Measurements from ENCODE around the gene TRIM6.
A peak's percentile ranks its signal among the peaks of the same experiment; 100 is the strongest.
"Not testable (repeated sequence)": the region's sequence is repeated elsewhere in the genome, so short reads cannot be mapped to it uniquely, and the experiment has no call there.

Gene TRIM6

DNA sequence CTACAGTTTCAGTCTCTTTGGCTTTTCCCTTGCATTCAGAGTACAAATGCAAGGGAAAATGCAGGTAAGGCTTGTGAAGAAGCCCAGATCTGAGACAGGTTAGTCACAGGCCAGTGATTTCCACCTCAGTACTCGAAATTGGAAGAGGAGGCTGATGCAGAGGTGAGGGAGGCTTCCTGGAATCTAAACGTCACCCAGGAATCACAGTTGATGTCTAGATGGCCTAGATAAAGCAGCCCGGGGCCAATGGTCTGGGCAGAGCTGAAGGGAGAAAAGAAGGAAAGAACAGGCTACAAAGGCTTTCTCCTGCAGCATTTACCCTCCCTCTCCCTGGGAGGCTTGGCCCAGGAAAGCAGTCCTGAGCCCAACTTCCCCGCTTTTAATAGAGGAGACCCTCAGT, 8.5 kb downstream of the TRIM6 start:
- DNase-seq (ENCODE audit: low spot score): no peak

GRCh38 chr11:5605849-5606248, 9.4 kb downstream of the TRIM6 start:
- no peak for DNase-seq (ENCODE audit: low spot score)

DNA sequence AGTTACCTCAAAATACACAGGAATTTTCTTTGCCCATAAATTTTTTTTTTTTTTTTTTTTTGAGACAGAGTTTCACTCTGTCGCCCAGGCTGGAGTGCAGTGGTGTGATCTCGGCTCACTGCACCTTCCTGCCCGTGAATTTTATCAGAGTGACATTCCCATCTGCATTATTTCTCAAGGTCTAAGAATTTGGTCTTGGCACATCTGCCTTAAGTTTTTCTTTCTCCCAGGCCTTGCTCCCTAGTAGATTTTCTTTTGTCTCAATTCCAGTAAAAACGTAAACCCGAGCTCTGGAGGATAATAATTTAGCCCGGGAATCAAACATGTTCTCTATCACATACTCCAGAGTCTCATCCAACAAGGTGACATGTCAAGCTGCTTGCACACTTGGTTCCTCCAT, 12.4 kb downstream of the TRIM6 start:
- DNase-seq (ENCODE audit: low spot score): no peak

- DNase-seq (ENCODE audit: low spot score): no peak
These were observed 14.0 kb downstream of the TRIM6 start for GRCh38 chr11:5610446-5610845.

DNA sequence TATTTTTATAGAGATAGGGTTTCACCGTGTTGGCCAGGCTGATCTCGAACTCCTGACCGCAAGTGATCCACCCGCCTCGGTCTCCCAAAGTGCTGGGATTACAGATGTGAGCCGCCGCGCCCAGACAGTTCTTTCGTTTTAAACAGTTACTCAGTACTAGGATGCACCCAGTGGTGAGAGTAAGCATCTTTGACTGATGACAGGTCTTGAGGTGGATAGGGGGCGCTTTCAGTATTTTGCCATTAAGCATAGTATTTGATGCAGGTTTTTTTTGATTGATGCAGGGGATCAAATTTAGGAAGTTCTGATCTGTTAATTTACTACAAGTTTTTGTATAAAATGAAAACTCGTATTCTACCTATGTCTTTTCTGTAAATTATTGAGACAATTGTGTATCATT, 15.2 kb downstream of the TRIM6 start:
- no peak for DNase-seq (ENCODE audit: low spot score)

DNA sequence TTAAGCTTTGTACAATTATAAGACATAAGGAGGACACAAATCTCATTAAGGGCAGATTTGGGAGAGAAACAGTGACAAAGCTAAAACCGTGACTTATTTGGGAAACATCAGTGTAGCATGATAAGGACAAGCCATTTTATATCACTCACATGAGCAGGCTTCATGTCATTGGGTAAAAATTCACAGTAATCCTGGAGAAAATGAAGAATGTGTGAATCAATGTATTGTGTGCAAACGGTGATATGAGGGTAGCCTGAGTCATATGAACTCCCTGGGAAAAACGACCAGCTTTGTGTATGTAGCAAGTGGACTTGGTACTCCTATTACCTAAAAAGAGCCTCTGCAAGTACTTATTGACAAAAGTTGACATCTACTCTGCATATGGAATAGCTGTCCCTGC, 22.4 kb downstream of the TRIM6 start:
- no peak for DNase-seq (ENCODE audit: low spot score)

GRCh38 chr11:5620651-5621521, 24.4 kb downstream of the TRIM6 start:
- DNase-seq (ENCODE audit: low spot score): no peak

DNA sequence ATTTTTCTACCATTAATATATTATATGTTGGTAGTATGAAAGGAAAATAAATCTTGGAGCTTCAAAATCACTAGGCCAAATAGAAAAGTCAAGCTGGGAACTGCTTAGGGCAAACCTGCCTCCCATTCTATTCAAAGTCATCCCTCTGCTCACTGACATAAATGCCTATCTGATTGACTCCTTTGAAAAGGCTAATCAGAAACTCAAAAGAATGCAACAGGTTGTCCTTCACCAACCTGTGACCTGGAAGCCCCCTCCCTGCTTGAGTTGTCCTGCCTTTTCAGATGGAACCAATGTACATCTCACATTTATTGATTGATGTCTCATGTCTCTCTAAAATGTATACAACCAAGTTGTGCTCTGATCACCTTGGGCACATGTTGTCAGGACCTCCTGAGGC, 25.1 kb downstream of the TRIM6 start:
- no peak for DNase-seq (ENCODE audit: low spot score)

GRCh38 chr11:5622802-5623201, 26.4 kb downstream of the TRIM6 start:
- DNase-seq (ENCODE audit: low spot score): no peak

GRCh38 chr11:5624489-5625279, 28.2 kb downstream of the TRIM6 start, which contains the start of gene TRIM34:
TRIM34 (plus strand) TSS chr11:5625001; CDS start chr11:5632332, 7,331 bp downstream.
- DNase-seq (ENCODE audit: low spot score): peak; percentile 74

- no peak for DNase-seq (ENCODE audit: low spot score)
These were observed 28.8 kb downstream of the TRIM6 start for GRCh38 chr11:5625281-5625680.

DNA sequence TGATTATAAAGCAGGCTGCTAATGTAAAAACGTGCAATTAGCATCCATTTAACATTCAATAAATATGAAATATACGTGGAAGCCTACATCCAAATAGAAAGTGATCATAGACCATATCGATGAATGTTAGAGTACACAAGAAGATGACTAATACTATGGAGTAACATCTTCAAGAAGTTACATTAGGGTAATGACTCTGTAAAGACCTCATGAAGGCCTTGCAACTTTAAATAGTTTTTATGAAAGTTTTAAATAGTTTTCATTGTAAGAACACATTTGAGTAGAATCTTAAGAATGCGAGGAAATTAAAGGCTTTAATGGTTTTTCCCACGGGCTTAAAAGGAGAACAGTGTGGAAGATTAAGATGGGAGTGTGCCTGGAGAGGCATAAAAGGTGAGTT, 29.8 kb downstream of the TRIM6 start:
- no peak for DNase-seq (ENCODE audit: low spot score)

DNA sequence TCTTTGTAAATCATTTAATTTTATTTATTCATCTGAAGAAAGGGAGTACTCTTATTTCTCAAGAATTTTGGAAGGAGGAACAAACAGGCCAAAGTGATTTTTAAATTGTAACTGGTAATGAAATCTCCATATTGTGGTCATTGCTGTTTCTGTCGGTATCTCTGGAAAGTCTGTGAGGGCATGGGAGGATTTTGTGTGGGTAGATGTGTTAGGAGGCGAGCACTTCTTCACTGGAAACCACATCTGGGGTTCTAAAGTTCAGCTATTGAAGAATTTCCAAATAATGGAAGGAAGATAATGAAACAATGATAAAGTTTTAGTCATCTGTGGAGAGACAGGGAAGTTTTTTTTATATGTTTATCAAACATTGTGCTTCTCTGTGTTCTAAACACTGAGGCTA, 35.0 kb downstream of the TRIM6 start:
- no peak for DNase-seq (ENCODE audit: low spot score)

DNA sequence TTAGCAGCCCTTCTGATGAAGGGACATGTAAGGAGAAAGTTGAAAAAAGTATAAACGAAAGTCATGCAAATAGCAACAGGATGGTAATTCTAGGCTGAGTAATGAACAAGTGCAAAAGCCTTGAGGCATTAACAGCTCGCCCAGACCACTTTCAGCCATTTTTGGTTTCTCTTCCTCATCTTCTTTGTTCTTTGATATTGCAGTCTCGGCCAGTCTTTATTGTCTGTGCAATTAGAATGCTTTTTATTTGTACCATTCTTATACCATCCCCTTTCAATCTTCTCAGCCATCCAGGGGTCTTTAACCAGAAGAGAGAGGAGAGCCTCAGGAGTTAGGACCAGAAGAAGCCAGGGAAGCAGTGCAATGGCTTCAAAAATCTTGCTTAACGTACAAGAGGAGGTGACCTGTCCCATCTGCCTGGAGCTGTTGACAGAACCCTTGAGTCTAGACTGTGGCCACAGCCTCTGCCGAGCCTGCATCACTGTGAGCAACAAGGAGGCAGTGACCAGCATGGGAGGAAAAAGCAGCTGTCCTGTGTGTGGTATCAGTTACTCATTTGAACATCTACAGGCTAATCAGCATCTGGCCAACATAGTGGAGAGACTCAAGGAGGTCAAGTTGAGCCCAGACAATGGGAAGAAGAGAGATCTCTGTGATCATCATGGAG, 35.7 kb downstream of the TRIM6 start:
- no peak for DNase-seq (ENCODE audit: low spot score)

GRCh38 chr11:5639953-5640352, 43.5 kb downstream of the TRIM6 start:
- DNase-seq (ENCODE audit: low spot score): no peak

DNA sequence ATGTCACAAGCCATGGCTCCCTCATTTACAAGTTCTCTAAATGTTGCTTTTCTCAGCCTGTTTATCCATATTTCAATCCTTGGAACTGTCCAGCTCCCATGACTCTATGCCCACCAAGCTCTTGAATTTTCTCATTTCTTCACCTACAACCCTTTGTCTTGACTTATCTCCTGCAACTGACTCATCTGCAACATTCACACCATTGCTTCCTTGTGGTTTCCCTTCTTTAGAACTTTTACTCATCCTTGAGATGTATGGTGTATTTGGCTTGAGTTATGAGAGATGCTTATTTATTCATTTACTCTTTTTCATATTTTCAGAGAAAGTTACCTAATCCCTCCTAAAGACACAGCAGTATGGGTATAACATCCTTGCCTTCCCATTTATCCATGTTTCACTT, 47.1 kb downstream of the TRIM6 start:
- no peak for DNase-seq (ENCODE audit: low spot score)

DNA sequence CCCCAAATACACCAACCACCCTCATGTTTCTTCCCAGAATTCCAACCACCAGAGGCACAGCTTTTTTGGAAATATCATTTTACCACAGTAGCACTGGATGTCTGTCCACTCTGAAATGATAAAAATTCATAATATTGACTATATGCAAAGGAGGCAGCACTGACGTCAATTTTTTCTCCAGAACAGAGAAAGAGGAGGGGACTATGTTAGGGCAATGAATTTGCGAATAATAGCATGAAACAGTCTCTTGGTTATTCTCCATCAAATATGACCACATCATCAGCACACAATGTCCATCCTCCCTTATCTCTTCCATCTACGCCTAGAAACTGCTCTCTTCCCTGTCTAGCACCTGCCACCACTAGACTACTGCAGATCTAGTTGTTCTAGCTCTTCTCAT, 49.7 kb downstream of the TRIM6 start:
- no peak for DNase-seq (ENCODE audit: low spot score)

DNA sequence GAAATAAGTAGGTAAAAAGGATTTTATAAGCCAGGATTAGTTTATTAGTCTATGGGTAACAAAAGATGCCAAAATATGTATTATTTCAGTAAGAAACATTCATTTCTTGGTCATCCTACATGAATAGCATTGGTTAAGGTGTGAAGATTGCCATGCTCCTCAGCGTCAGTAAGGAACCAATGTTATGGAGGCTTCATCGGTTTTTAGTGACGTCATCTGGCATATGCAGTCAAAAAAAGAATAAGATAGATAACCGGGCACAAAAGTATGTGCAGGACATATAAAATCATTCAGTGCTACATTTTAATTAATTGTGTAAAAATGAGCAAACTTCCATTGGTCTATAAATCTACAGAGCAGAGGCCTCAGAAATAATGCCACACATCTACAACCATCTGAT, 59.0 kb downstream of the TRIM6 start:
- no peak for DNase-seq (ENCODE audit: low spot score)

GRCh38 chr11:5656956-5657355, 60.5 kb downstream of the TRIM6 start:
- DNase-seq (ENCODE audit: low spot score): not testable (repeated sequence)

DNA sequence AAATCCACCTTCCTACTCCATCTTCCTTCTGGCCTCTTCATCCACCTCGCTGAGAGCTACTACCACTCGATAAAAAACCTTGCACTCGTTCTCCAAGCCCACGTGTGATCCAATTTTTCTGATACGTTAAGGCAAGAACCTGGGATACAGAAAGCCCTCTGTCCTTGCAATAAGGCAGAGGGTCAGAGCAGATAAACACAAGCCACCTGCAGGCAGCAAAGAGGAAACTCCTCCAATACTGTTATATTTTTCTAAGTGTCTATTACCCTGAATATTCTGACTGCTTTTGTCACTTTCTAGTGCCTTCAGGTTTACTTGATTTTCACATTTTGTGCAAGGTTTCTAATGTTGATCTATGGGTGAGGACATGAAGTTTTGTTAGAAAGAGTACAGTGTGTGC, 61.9 kb downstream of the TRIM6 start:
- DNase-seq (ENCODE audit: low spot score): no peak
